LNCaP clone FGC (cell line): Measurements from ENCODE around the gene RGS9.

Experiments used
- DNase-seq: peaks from one replicate; pipeline ENCODE4 v3.0.0-alpha.2; 2011; ENCODE audit warnings: low read depth
- H3K4me3 ChIP-seq: 2 replicates; pipeline ENCODE4 v1.5.1; 2011; ENCODE audit warnings: mild to moderate bottlenecking, low read depth, low read length, control low read depth
- CTCF ChIP-seq: IDR thresholded peaks from 2 replicates; pipeline ENCODE4 v1.5.1; 2012; ENCODE audit warnings: mild to moderate bottlenecking; ENCODE audit not compliant: control insufficient read depth, insufficient read depth; ENCODE audit errors: extremely low read depth

RGS9 gene

GRCh38 chr17:65147955-65148354 is 10.8 kb downstream of the RGS9 start:
- TF ChIP-seq CTCF: no peak
- H3K4me3 ChIP-seq: no peak overlapping the region
- no peak for DNase-seq

GRCh38 chr17:65154770-65155589 is 17.8 kb downstream of the RGS9 start:
- DNase-seq: no peak
- TF ChIP-seq CTCF: no peak
- H3K4me3 ChIP-seq: no peak overlapping the region

- DNase-seq: no peak
- no peak for TF ChIP-seq CTCF
- no peak overlapping the region for H3K4me3 ChIP-seq
Observed at GRCh38 chr17:65155622-65156021, 18.5 kb downstream of the RGS9 start.

GRCh38 chr17:65156185-65156834 is 19.1 kb downstream of the RGS9 start:
- TF ChIP-seq CTCF: no peak
- DNase-seq: no peak
- H3K4me3 ChIP-seq: no peak overlapping the region

- TF ChIP-seq CTCF: no peak
- DNase-seq: no peak
- no peak overlapping the region for H3K4me3 ChIP-seq
Observed at GRCh38 chr17:65156835-65157565, 19.8 kb downstream of the RGS9 start.

GRCh38 chr17:65158041-65158440 is 20.9 kb downstream of the RGS9 start:
- DNase-seq: no peak
- no peak overlapping the region for H3K4me3 ChIP-seq
- no peak for TF ChIP-seq CTCF
